ENCODE measurements around the gene ELF5.

The ELF5 gene

GRCh38 chr11:34521265-34521664 lies 7.7 kb upstream of the ELF5 start:
- no peak for DNase-seq

- no peak for DNase-seq
Observed at GRCh38 chr11:34519595-34520235, 6.1 kb upstream of the ELF5 start.

- DNase-seq: no peak
Observed at GRCh38 chr11:34516247-34517040, 2.9 kb upstream of the ELF5 start.

- no peak for DNase-seq
Observed at GRCh38 chr11:34514597-34514996, 1.0 kb upstream of the ELF5 start.

GRCh38 chr11:34512840-34513681 lies 533 bp downstream of the ELF5 start:
- peak; percentile 46 for DNase-seq

- no peak for DNase-seq
Observed at GRCh38 chr11:34510673-34511072, 2.9 kb downstream of the ELF5 start.

GRCh38 chr11:34510218-34510617 lies 3.4 kb downstream of the ELF5 start:
- no peak for DNase-seq

GRCh38 chr11:34509336-34509876 lies 4.2 kb downstream of the ELF5 start:
- no peak for DNase-seq

GRCh38 chr11:34508524-34508923 lies 5.1 kb downstream of the ELF5 start:
- DNase-seq: no peak

GRCh38 chr11:34507610-34508009 lies 6.0 kb downstream of the ELF5 start:
- DNase-seq: no peak

GRCh38 chr11:34507156-34507555 lies 6.4 kb downstream of the ELF5 start:
- no peak for DNase-seq

- no peak for DNase-seq
Observed at GRCh38 chr11:34505874-34506273, 7.7 kb downstream of the ELF5 start.

GRCh38 chr11:34502949-34503348 lies 10.6 kb downstream of the ELF5 start:
- DNase-seq: no peak

- no peak for DNase-seq
Observed at GRCh38 chr11:34501949-34502348, 11.6 kb downstream of the ELF5 start.

- DNase-seq: no peak
Observed at GRCh38 chr11:34501500-34501899, 12.1 kb downstream of the ELF5 start.

- DNase-seq: no peak
Observed at GRCh38 chr11:34499719-34500500, 13.7 kb downstream of the ELF5 start.

- DNase-seq: no peak
Observed at GRCh38 chr11:34495724-34496377, 17.7 kb downstream of the ELF5 start.

GRCh38 chr11:34495239-34495723 lies 18.3 kb downstream of the ELF5 start:
- DNase-seq: no peak

- DNase-seq: no peak
Observed at GRCh38 chr11:34493926-34494595, 19.5 kb downstream of the ELF5 start.

- DNase-seq: no peak
Observed at GRCh38 chr11:34493468-34493867, 20.1 kb downstream of the ELF5 start.

GRCh38 chr11:34492806-34493414 lies 20.7 kb downstream of the ELF5 start:
- peak; percentile 22 for DNase-seq
